ENCODE measurements around the gene MLC1.

Gene MLC1

DNA sequence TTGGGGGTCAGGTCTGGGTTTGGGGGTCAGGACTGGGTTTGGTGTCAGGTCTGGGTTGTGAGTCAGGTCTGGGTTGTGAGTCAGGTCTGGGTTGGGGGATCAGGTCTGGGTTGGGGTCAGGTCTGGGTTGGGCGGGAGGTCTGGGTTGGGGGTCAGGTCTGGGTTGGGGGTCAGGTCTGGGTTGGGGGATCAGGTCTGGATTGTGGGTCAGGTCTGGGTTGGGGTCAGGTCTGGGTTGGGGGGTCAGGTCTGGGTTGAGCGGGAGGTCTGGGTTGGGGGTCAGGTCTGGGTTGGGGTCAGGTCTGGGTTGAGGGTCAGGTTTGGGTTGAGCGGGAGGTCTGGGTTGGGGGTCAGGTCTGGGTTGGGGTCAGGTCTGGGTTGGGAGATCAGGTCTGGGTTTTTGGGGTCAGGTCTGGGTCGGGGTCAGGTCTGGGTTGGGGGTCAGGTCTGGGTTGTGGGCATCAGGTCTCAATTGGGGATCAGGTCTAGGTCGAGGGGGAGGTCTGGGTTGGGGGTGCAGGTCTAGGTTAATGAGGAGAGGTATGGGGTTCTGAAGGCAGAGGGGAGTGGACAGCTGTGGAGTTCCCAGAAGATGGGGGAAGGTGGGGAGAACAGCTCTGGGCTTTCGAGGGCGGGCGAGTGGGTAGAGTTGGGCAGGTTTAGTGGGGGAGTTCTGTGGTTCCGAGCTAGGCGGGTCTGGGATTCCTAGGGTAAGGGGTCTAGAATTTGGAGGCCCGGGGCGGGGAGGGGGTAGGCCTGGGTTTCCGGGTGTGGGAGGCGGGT, 27.8 kb downstream of the MLC1 start:
- DNase-seq: no peak

DNA sequence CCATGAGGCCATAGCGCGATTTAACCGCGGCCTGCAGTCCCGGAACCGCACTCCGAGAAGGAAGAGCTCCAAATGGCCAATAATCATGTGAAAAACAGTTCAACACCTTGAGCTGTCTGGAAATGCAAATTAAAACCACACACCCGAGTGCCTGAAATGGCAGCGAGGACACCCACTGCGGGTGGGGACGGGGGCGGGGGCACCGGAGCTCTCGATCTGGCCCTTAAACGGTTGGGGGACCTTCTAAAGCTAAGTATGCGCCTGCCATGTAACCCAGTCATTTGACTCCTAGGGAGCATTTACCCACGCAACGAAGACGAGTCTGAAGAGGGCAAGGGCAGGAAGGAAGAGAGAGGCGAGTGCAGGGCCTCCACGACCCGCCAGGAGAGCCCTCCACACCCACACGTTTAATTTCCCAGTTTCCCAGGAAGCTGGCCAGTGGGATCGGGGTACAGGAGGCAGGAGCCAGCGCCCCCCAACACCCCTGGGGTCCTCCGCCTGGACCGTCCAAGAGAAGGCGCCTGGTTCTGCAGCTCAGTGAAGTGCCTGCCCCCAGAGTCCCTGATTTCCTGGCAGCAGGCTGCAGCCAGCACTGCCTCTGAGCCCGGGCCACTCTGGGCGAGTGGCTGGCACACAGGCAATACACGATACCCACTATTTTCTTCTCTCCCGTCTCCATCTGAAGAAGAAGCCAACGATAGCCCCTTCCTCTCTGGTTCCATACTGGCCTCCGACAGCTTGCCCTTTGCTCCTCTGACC, 28.8 kb downstream of the MLC1 start:
- no peak for DNase-seq

- DNase-seq: no peak
Measured at GRCh38 chr22:50053861-50054260, 31.4 kb downstream of the MLC1 start.

DNA sequence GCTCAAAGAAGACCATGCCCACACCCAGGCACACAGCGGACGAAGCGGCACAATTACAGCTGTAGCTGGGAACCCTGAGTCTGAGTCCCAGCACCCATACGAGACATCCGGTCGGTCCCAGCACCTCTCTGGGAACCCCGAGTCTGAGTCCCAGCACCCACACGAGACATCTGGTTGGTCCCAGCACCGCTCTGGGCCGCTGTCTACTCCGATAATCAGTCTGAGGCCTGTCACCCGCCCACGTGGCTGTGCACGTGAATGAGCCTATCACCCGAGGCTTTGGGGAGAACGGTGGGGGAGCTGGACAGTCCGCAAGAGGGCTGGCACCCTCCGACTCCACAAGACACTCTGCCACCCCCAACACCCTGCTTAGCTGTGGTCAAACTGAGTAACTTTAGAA, 33.3 kb downstream of the MLC1 start:
- no peak for DNase-seq

GRCh38 chr22:50049299-50050195, 35.7 kb downstream of the MLC1 start:
- DNase-seq: no peak

DNA sequence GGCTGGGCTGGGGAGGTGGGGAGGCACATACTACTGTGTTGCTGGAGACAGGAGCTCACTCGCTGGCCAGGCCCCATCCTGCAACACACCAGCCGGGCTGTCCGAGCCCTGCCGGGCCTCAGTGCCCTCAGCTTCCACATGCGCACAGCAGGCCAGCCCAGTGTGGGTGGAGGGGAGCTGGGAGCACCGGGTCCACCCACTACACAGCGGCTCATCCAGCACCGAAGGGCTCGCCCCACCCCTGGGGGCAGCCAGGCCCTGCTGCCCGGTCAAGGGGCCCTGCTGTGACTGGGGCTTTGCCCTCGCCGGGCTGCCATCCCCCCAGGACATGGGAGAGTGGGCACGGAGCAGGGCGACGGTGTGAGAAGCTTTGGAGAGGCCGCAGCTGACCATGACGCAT, 36.4 kb downstream of the MLC1 start:
- no peak for DNase-seq

- DNase-seq: no peak
Measured at GRCh38 chr22:50048061-50048765, 37.0 kb downstream of the MLC1 start.

- DNase-seq: no peak
Measured at GRCh38 chr22:50047346-50047745, 37.9 kb downstream of the MLC1 start.

- DNase-seq: no peak
Measured at GRCh38 chr22:50046481-50047245, 38.6 kb downstream of the MLC1 start.

GRCh38 chr22:50046019-50046415, 39.2 kb downstream of the MLC1 start:
- no peak for DNase-seq

- DNase-seq: no peak
Measured at GRCh38 chr22:50045211-50046018, 39.8 kb downstream of the MLC1 start.

- DNase-seq: no peak
Measured at GRCh38 chr22:50044485-50045118, 40.6 kb downstream of the MLC1 start.

DNA sequence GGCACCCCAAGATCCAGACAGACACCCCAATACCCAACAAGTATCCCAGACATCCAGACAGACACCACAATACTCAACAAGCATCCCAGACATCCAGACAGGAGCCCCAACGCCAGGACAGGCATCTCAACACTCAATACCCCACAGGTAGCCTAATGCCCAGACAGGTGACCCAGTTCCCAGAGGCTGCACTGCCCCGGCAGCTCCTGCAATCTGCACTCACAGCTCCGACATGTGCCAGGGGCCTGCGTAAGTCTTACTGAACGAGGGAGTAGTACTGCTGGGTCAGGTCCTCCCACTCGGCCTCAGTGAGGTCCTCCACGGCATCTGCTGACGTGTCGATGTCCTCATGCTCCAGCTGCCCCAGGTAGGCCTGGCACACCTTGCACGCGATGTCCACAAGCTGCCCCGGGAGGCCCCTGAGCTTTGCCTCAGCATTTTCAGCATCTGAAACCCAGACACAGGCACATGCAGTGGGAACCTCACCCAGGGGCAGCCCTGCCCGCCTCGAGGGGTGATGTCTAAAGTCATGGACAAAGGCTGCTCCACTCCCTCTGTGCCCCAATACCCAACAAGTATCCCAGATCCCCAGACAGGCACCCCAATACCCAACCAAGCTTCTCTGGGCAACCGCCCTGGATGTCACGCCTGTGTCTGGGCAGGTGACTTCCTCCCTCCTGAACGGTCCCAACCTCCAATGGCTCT, 43.7 kb downstream of the MLC1 start:
- no peak for DNase-seq

- no peak for DNase-seq
Measured at GRCh38 chr22:50040717-50041116, 44.5 kb downstream of the MLC1 start.

- DNase-seq: no peak
Measured at GRCh38 chr22:50039669-50040443, 45.4 kb downstream of the MLC1 start.

- no peak for DNase-seq
Measured at GRCh38 chr22:50035976-50036724, 49.1 kb downstream of the MLC1 start.

DNA sequence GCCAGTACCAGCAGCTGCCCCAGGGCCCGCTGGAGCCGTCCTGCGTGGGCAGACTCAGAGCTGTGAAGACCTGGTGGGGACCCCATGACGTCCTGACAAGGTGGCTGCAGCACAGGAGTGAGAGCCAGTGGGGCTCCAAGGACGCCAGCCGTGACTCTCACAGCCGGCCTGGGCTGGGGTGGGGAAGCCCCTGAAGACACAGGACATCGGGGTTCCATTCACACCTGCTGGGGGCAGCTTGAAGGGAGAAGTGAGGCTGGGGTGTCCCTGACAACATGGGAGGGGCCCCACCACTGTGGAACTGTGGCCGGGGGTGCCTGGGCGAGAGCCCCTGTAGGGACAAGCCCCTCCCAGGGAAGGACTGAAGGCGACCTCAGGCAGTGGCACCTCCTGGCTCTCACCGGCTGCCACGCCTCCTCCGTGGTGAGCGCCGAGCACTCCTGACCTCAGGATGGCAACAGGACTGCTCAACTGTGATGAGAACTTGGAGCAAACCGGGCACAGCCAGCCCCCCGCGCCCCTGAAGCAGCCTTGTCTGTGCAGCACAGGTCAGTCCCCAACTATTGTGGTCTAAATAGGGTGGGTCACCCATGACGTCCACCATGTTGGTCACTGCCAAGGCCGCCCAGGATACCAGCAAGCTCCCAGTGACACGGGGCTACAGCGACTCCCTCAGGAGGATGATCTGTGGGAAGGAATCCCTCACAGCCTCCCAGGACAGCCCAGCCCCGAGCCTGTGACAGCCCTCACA, 49.9 kb downstream of the MLC1 start:
- no peak for DNase-seq

Data from activated CD4-positive, alpha-beta T cell treated with anti-CD3 and anti-CD28 coated beads, Interleukin-2, amount 50 U/mL, for 4 hours (primary cell).